RKO (cell line): ENCODE results near the gene SIK1.
"Not testable (repeated sequence)": the region's sequence is repeated elsewhere in the genome, so short reads cannot be mapped to it uniquely, and the experiment has no call there.

Source experiments
- DNase-seq: peaks from one replicate; pipeline ENCODE4 v3.0.0-alpha.2; 2016; ENCODE audit warnings: low spot score

Gene SIK1

GRCh38 chr21:43396788-43397438, 30.0 kb downstream of the SIK1 start:
- not testable (repeated sequence) for DNase-seq

GRCh38 chr21:43383351-43383750, 43.6 kb downstream of the SIK1 start:
- DNase-seq: not testable (repeated sequence)

DNA sequence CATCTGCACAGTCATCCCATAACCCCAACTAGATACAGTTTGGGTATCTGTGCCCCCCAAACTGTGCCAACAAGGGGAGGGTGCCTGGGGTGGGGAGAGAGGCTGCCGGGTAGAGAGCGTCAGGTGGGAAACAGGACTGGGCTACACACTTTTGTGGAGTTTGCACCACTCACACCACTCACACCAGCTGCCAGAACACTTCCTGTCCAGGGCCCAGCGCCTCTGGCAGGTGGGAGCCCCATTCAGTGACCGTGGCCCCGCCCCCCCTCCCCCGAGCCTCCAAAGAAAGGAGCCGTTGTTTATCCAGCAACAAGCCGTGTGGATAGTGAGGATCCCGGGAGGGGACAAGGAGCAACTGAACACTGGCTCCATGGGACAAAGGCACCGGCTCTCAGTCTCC, 44.0 kb downstream of the SIK1 start:
- DNase-seq: not testable (repeated sequence)

GRCh38 chr21:43380852-43381533, 45.9 kb downstream of the SIK1 start:
- DNase-seq: not testable (repeated sequence)

DNA sequence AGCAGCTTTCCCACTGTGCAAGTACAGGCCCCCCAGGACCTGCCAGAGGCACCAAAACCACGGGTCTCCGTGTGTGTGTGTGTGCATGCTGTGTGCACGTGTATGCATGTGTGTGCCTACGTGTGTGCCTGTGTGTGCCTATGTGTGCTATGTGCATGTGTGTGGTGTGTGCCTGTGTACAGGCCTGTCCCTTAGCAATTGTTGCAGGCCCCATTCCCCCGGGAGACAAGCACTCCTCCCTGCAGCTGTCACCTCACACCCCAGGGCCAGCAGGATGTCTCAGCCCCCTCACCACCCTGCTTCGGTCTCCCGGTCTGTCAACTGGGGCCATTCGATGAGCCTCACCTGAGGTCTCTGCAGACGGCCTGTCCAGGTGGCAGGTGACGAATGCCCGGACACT, 46.6 kb downstream of the SIK1 start:
- DNase-seq: not testable (repeated sequence)

DNA sequence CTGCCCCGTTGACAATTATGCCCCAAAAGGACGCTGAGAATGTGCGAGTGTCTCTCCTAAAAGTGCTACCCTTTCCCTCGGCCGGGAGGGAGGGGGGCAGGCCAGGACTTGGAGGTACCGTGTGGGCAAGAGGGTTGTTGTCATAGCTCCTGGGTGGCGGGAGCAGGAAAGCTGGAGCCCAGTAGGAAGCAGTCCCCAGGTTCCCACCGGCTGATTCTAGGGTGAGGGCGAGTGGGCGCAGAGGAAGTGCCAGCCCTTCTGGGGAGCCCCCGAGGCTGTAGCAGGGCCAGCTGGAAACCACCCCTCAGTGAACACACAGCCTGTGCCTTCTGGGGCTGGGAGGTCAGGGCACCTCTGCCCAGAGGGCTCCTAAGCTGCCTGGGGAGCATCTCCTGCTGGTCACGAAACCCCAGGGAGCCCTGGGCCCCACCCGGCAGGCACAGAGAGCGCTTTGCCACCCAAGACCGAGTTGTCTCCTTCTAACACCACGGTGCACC, 47.3 kb downstream of the SIK1 start:
- DNase-seq: not testable (repeated sequence)

- no peak for DNase-seq
Measured at GRCh38 chr21:43376478-43376882, 50.5 kb downstream of the SIK1 start.

- no peak for DNase-seq
Measured at GRCh38 chr21:43375837-43376477, 51.0 kb downstream of the SIK1 start.

DNA sequence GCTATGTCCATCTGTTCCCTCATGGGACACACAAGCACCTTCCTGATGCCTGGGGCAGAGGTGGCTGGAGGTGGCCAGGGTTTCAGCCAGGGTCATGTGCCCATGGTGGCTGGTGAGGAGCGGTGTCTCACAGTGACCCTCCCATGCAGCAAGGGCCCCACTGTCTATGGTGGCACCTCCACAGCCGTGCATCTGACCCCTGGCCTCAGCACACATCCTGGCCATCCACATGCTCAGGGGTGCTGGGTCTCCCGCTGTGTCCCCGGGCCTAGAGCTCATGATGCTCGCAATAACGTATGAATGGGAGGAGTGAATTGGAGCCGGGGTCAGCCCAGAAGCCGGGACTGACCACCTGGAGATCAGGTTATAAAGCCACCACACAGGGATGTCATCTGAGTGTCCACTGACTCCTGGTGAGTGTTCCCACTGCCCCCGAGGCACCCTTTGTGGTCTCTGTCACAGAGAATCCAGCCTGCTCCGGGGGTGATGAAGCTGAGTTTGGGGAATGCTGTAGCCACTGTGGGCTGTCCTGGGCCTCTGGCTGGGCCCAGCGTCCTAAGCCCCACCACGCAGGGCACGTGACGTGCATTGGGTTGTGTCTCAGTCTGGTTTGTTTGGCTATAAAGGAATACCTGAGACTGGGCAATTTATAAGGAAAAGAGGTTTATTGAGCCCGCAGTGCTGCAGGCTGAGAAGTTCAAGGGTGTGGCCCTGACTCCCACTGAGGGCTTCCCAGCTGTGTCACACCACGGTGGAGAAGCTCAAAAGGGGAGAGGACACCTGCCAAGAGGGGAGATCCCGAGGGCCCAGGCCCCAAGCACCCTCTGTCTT, 51.7 kb downstream of the SIK1 start:
- DNase-seq: no peak

GRCh38 chr21:43374228-43374885, 52.6 kb downstream of the SIK1 start:
- DNase-seq: no peak

GRCh38 chr21:43373362-43374227, 53.3 kb downstream of the SIK1 start:
- no peak for DNase-seq

DNA sequence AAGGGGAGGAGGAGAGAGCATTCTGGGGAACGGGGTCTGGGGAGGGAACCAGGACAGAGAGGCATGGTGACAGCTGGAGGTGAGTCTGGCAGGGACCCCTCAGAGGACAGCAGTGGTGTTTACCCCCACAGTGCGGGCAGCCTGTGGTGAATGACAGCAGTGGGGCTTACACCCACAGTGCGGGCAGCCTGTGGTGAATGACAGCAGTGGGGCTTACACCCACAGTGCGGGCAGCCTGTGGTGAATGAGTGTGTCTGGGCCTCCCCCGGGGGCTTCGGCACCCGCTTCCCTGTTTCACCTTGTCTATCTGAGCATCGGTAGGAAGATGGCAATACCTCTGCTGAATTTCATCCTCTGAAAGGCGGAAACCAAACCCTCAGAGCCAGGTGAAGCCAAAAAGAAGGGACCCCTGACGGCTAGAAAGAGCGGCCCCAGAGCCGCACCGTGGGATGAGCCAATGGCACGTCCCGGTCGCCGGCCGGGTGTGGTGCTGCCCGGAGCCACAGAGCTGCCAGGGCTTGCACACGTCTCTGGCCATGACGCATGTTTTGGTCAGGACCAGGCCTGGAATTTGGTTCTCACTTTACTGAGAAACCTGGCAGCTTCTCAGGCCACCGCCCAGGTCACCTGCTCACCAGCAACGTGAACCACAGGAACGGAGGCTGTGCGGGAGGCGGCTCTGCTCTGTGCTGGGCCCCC, 54.1 kb downstream of the SIK1 start:
- no peak for DNase-seq

DNA sequence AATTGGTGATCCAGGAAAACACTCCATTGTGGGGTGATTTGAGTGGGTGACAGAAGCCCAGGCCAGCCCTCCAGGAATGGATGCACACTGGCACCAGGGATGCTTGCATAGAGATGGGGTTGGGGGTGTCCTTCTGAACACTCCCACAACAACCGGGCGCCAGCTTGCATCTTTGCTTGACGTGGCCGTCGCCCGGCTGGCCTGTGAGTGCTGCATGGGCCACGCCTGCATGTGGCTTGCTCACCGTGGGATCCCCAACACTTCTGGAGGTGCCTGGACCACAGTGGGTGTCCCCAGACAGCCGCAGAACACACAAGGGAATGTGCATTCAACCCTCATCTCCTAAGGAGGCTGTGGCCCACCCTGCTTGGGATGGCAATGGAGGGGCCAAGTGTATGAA, 55.1 kb downstream of the SIK1 start:
- no peak for DNase-seq

DNA sequence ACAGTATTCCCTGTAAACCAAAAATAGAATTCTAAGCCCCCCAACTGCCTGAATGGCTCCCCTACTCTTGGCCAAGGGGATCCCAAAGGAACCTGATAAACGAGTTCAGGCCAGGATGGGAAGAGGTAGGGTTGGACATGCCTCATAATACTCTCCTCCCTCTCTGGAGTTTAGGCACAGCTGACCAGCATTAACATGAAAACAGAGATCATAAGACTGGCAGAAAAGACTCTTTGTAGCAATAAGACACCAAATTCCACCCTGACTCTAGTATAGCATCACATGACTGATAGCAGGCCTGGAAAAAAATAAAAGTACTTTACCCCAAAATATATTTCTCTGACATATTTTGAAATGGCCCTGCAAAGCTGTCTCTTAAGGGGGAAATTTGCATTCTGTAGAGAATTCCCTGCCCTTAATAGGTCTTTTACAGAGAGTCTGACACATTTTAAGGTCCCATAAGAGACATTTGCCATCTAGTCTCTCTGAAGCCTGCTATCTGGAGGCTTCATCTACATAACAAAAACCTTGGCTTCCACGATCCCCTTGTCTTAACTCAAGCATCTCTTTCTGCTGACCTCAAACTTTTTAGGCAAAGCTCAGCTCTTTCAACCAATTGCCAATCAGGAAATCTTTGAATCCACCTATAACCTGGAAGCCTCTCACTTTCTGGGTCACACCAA, 55.9 kb downstream of the SIK1 start:
- no peak for DNase-seq

- no peak for DNase-seq
Measured at GRCh38 chr21:43370091-43370658, 56.8 kb downstream of the SIK1 start.

GRCh38 chr21:43369596-43370090, 57.3 kb downstream of the SIK1 start:
- no peak for DNase-seq

DNA sequence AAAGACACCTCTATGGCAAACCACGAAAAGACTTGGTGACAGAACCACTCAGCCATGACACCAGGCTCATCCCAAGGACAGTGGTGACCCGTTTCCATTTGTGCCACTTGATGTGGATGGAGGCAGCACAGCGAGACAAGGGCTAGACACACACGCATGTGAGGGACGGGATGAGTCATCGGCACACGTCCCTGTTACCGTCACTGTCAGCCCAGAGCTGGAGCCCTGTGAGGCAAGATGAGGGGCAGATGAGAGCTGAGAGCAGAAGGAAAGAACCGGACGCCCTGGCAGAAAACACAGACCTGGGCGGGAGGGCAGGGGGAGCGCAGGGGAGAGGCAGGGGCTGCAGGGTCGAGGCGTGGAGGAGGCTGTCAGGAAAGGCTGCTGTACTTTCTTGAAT, 57.8 kb downstream of the SIK1 start:
- no peak for DNase-seq

DNA sequence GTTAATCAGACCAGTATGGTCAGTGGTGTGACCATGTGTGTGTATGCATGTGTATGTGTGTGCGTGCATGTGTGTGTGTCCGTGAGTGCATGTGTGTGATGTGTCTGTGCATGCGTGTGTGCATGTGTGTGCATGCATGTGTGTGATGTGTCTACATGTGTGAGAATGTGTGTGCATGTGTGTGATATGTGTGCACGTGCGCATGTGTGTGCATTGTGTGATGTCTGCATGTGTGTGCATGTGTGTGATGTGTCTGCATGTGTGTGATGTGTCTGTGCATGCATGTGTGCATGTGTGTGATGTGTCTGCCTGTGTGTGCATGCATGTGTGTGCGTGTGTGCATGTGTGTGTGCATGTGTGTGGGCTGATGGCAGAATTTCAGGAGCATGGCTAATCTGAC, 58.2 kb downstream of the SIK1 start:
- DNase-seq: no peak

- DNase-seq: no peak
Measured at GRCh38 chr21:43367859-43368258, 59.1 kb downstream of the SIK1 start.
